Hematopoietic multipotent progenitor cell treated with erythropoietin and hydrocortisone succinate and interleukin-3 and kit ligand, for 4 days (in vitro differentiated cells): ENCODE results near the gene BIN2.

Experiments
- DNase-seq: peaks from one replicate; pipeline ENCODE4 v3.0.0-alpha.2; 2015

BIN2 gene

GRCh38 chr12:51323966-51324895 is at the start of gene BIN2:
Gene BIN2, minus strand, starts transcription at chr12:51324174. Its CDS starts 72 bp downstream, at chr12:51324102.
- DNase-seq, result peak; percentile 95

- peak; percentile 69 for DNase-seq
Observed at GRCh38 chr12:51373187-51373586, 49.2 kb upstream of the BIN2 start.

- no peak for DNase-seq
Observed at GRCh38 chr12:51372021-51372420, 48.0 kb upstream of the BIN2 start.

DNA sequence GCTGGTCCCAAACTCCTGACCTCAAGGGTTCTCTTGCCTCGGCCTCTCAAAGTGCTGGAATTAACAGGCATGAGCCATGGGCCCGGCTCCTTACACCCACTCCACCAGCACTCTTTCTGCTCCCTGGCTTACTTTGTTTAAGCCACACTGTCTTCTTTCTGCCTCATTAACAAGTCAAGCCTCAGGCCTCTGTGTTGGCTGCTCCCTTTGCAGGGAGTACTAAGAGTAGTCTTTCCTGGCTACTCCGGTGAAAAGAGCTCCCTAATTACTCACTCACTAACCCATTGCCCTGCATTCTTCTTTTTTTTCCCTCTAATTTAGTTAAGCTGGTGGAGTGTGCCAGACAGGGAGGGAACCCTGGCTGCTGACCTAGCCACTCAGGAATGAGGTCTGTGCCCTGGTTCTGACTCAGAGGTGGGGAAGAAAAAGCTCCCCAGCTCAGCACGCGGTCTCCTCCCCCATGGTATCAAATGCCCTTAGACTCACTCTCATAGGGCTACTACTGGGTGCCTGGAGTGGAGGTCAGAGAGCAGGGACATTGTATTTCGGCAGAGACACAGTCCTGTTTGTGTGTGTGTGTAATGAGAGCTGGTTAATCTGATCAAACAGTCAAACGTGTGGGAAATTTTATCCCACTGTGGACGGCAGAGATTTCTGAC is 47.5 kb upstream of the BIN2 start:
- DNase-seq, result no peak

- DNase-seq, result no peak
Observed at GRCh38 chr12:51370667-51371066, 46.7 kb upstream of the BIN2 start.

- DNase-seq, result no peak
Observed at GRCh38 chr12:51369581-51369980, 45.6 kb upstream of the BIN2 start.

DNA sequence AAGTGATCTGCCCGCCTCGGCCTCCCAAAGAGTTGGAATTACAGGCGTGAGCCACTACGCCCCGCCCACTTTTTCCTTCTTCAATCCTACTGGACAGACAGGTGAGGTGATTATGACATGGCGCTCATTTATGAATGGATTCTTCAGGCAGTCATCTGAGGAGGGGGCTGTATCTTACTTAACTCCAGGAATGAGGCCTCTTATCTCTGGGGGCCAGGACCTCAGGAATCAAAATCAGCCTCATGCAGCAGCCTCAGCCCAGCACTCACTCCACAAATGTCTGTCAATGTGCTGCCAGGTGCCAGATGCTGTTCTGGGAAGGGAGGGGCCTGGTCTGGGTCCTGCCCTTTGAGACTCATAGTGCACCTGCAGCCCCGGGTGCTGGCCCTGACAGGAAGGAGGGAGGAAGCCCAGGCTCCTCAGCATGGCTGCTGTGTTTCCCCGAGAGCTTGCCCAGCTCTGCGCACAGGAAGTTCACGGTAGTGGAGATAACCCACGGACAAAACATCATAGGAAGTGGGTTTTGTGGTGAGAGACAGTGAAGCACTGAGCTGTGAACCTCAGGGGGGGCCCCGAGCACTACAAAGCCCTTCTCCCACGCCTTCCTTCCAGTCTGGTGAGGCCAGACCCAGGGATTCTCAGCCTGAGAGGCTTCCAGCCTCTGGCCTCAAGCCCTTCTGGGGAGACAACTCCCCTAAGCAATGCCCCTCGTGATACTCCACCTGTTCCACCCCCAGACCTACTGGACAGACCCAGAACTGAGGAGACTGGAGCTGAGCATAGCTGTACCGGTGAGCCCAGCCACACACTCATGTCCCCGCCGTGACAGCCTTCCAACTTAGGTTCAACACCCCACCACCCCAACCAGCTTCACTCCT is 44.9 kb upstream of the BIN2 start:
- peak; percentile 97 for DNase-seq

GRCh38 chr12:51365276-51365675 is 41.3 kb upstream of the BIN2 start:
- DNase-seq, result no peak

- DNase-seq, result no peak
Observed at GRCh38 chr12:51364001-51364400, 40.0 kb upstream of the BIN2 start.

- peak; percentile 77 for DNase-seq
Observed at GRCh38 chr12:51362747-51363342, 38.9 kb upstream of the BIN2 start.

DNA sequence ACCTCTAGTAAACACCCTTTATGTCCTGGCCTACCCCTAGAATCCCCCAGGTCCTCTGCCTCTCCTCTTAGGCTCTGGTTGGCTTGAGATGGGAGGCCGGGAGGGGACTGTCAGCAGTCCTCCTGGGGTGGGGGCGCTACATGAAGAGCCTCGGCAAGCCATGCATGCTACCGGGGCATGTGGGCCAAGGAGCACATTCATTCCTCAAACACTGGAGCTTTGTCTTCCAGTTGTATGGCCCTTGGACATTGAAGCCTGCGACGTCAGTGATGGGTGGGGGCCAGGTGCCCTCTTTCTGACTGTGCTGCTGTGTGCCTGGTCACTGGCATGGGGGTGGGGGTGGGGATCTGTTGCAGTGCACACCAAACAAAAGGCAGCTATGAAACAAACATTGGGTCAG is 38.3 kb upstream of the BIN2 start:
- DNase-seq, result no peak

GRCh38 chr12:51361161-51362016 is 37.4 kb upstream of the BIN2 start:
- no peak for DNase-seq

- no peak for DNase-seq
Observed at GRCh38 chr12:51360315-51360714, 36.3 kb upstream of the BIN2 start.

DNA sequence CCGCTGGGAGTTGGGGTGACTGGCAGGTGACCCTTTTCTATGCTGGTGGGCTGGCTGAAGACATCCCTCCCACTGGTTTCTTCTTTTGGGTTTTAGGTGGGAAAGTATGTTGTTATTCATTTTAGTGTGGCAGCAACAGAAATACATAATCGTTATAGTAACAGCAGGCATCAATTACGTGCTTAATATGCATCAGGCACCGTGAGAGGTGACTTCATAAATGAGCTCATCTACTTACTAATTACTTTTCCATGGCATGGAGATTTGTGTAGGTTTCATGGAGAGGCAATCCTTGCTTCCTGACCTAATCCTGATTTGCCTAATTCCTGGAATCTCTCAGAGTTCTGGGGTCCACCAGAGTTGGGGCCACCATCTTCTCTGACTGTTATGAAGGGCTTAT is 35.9 kb upstream of the BIN2 start:
- no peak for DNase-seq

GRCh38 chr12:51358496-51358895 is 34.5 kb upstream of the BIN2 start:
- no peak for DNase-seq

DNA sequence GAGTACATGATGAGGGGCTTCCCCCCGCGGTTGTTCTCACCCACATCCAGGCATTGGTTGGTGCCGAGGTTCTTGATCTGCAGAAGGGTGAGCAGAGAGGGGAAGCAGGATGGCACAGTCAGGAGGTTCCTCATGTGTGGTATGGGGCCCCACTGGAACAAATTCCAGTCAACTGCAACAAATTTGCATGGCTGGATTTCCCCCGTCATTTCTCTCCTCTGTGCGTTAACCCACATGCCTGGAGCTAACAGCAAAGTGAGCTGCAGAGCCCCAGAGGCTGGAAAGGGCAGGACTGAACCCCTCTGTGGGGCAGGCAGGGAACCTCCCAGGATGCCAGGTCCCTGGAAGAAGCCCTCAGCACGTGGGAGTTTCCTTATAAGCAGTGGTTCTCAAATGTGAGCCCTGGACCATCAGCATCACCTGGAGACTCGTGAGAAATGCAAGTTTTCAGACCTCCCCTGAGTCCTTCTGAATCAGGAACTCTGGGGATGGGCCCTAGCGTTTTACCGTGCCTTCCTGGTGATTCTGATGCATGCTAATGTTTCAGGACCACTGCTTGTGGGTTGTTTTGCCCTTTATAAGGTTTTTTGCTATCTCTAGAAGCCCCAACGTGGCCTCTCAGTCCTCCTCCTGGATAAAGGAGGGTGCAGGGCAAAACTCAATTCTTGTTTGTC is 33.5 kb upstream of the BIN2 start:
- no peak for DNase-seq

DNA sequence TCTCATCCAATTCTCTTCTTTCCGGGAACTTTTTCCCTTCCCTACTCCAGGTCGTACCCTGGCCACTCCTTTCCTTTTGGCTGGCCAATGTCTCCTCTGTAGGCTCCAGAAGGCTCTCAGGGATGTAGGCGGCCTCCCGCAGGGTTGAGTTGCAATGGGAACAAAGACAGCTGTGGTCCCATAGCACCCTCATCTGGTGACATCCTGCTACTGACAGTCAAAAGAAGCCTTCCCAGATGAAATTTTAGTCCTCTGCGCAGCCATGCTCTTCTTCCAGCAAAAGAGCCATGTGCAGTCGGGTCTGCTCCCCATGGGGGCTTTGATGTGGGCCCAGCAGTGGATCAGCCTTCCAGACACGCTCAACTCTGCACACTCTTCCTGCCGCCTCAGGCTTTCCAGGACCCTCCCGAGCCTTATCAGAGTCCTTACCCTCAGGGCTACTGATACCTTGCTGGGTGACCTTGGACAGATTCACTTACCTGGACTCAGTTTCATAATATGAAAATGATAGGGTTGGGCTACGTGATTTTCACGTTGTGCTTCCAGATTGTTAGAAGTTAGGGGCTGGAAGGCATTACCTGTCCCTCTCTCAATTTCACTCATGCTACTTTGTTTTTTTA is 28.0 kb upstream of the BIN2 start:
- DNase-seq, result peak; percentile 75

GRCh38 chr12:51349026-51349425 is 25.1 kb upstream of the BIN2 start:
- DNase-seq, result no peak

- DNase-seq, result no peak
Observed at GRCh38 chr12:51348116-51348515, 24.1 kb upstream of the BIN2 start.

DNA sequence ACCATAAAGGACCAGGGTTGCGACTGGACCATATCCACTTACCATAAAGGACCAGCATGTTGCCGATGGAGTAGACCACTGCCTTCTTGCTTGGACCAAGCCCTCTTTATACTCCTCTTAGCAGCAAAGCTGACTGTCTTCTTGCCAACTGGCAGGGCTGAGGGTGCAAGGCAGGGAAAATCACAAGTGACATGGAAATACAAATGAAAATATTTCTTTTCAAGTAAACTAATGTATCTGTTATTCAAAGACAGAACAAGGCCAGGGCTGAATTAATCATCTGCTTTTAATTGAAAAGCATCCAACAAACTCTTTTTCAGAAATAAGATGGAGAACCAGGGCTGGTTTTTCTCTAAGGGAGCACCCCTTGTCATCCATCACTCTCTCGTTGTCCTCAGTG is 22.6 kb upstream of the BIN2 start, which contains the start of gene CELA1:
Gene CELA1, minus strand, starts transcription at position 99 of the 400 bp plus-strand sequence. Its CDS starts 41 bp downstream, at position 58.
- no peak for DNase-seq

- DNase-seq, result no peak
Observed at GRCh38 chr12:51345681-51346080, 21.7 kb upstream of the BIN2 start.
